Caco-2 (cell line): Measurements from ENCODE around the gene FER. TPM values are rescaled to one million over a fixed set of nuclear protein-coding genes. Genes with fewer than 3 reads are reported as not detected.

Experiments
- BruUV-seq: library from RNA; stranded (reverse); fragments of 400-500 nt; replicated peaks from 2 replicates; lab custom pipeline; 2021; lab: Mats Ljungman, UMichigan
- CTCF ChIA-PET: fragments of 300-600 bp; sonication (Branson Sonifier 250); formaldehyde crosslinking; loops from one replicate; lab custom pipeline; 2022; ENCODE audit warnings: antibody characterized with exemption; lab: Charles Lee
- POLR2A ChIA-PET: fragments of 300-600 bp; sonication (Branson Sonifier 250); formaldehyde crosslinking; loops from one replicate; lab custom pipeline; 2022; ENCODE audit warnings: antibody characterized with exemption; lab: Charles Lee
- DNase-seq, 2 experiments: peaks; one replicate each; pipeline versions ENCODE4 v3.0.0 to v3.0.0-alpha.2; 2020 to 2022
- H3K27me3 ChIP-seq: replicated peaks from 2 replicates; pipeline ENCODE4 v1.6.0; 2011; ENCODE audit warnings: low read length; ENCODE audit not compliant: control insufficient read depth, insufficient read depth
- H3K36me3 ChIP-seq: 2 replicates; pipeline ENCODE4 v1.5.1; 2011; ENCODE audit warnings: low read length; ENCODE audit not compliant: control insufficient read depth, insufficient read depth
- H3K4me1 ChIP-seq: fragments of 250-450 bp; sonication (Bioruptor Pico); 2 replicates; pipeline ENCODE4 v1.5.1; 2020; ENCODE audit warnings: mild to moderate bottlenecking
- H3K4me3 ChIP-seq: 2 replicates; pipeline ENCODE4 v1.5.1; 2011; ENCODE audit warnings: low read depth, mild to moderate bottlenecking, control low read depth, low read length
- H3K9me3 ChIP-seq: fragments of 250-450 bp; sonication (Bioruptor Pico); 2 replicates; pipeline ENCODE4 v1.5.1; 2020; ENCODE audit warnings: mild to moderate bottlenecking, moderate library complexity
- H3K27ac Mint-ChIP-seq: one replicate; pipeline ENCODE4 v1.8.0; 2022; ENCODE audit warnings: mixed read lengths; ENCODE audit not compliant: unreplicated experiment
- H3K27me3 Mint-ChIP-seq: one replicate; pipeline ENCODE4 v1.8.0; 2022; ENCODE audit warnings: mixed read lengths; ENCODE audit not compliant: insufficient read depth, unreplicated experiment
- H3K36me3 Mint-ChIP-seq: one replicate; pipeline ENCODE4 v1.8.0; 2022; ENCODE audit warnings: mild to moderate bottlenecking, mixed read lengths; ENCODE audit not compliant: insufficient read depth, unreplicated experiment
- H3K4me1 Mint-ChIP-seq: one replicate; pipeline ENCODE4 v1.8.0; 2022; ENCODE audit warnings: low read depth, mixed read lengths; ENCODE audit not compliant: unreplicated experiment
- H3K4me3 Mint-ChIP-seq: one replicate; pipeline ENCODE4 v1.8.0; 2022; ENCODE audit warnings: mild to moderate bottlenecking, moderate library complexity, mixed read lengths; ENCODE audit not compliant: unreplicated experiment
- H3K9me3 Mint-ChIP-seq: one replicate; pipeline ENCODE4 v1.8.0; 2022; ENCODE audit warnings: mixed read lengths; ENCODE audit not compliant: unreplicated experiment
- CTCF ChIP-seq, 2 experiments: fragments of 200-600 bp in 1 of 2; IDR thresholded peaks; 1 replicate in 1 of 2; 2 replicates in 1 of 2; pipeline versions ENCODE4 v1.5.1 to v1.8.0; 2011 to 2022; ENCODE audit warnings: antibody characterized with exemption in 1 of 2, control low read depth in 1 of 2, inconsistent platforms in 1 of 2, low read depth in 1 of 2, low read length in 1 of 2, mild to moderate bottlenecking in 1 of 2, moderate library complexity in 1 of 2; ENCODE audit not compliant: insufficient read depth in 1 of 2, severe bottlenecking in 1 of 2, unreplicated experiment in 1 of 2
- intact Hi-C: fragments of 100-400 bp; cut with micrococcal nuclease; formaldehyde crosslinking; loops from one replicate; pipeline ENCODE4 v1.10.0; 2022; ENCODE audit not compliant: unreplicated experiment
- total RNA-seq: library from RNA; stranded (reverse); gene quantifications from 2 replicates; pipeline ENCODE4 v1.2.3, GENCODE V29; 2022

Gene FER
- total RNA-seq, 1 experiment from 2014 or later = 43.1 TPM

- no peak for TF ChIP-seq CTCF (IDR thresholded peaks at IDR 0.05; ENCODE audit: insufficient read depth in 1 of 2, low read depth in 1 of 2, low read length in 1 of 2, severe bottlenecking in 1 of 2, unreplicated experiment in 1 of 2)
- DNase-seq = no peak
- Mint-ChIP-seq H3K27ac (no peak overlapping the region), H3K36me3 (peaks cover 19% of the 10 kb centered on the region), H3K4me3 (no peak overlapping the region), H3K9me3 (no peaks in the 10 kb centered on the region), H3K4me1 (no peaks in the 10 kb centered on the region), H3K27me3 (no peaks in the 10 kb centered on the region)
- no TSS peak for BruUV-seq
- no peaks in the 10 kb centered on the region; the same call in 1 of the 2 replicates for H3K4me1 ChIP-seq
- H3K27me3 ChIP-seq = no peaks in the 10 kb centered on the region
- CTCF ChIA-PET = no interaction called here
- intact Hi-C loops = no loop called here
- POLR2A ChIA-PET = no interaction called here
- no peak overlapping the region for H3K4me3 ChIP-seq
- H3K9me3 ChIP-seq = no peaks in the 10 kb centered on the region
- H3K36me3 ChIP-seq = no peaks in the 10 kb centered on the region
These were observed 445.0 kb downstream of the FER start for GRCh38 chr5:109192555-109193281.

DNA sequence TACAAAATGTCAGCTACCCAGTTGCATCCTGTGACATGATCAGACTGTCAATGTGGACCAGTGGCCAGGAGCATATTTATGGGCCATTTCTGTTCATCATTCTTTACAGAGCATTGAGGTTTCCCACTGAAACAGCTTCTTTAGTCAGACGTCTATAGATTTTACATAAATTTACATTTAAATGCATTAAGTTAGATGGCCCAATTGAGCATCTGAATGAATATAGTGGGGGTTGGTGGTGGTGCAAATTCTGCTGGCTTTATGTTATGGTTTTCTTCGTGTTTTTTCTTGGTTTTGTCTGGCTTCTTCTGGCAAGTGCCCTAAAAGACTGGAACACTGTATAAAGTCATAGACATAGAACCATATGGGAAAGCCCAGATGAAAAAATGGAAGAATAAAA, 448.0 kb downstream of the FER start:
- no peak overlapping the region for H3K4me3 ChIP-seq
- H3K4me1 ChIP-seq = no peaks in the 10 kb centered on the region; the same call in 1 of the 2 replicates
- no peaks in the 10 kb centered on the region for H3K9me3 ChIP-seq
- Mint-ChIP-seq H3K4me3 (no peak overlapping the region), H3K9me3 (no peaks in the 10 kb centered on the region), H3K27ac (no peak overlapping the region), H3K4me1 (no peaks in the 10 kb centered on the region), H3K27me3 (no peaks in the 10 kb centered on the region), H3K36me3 (peaks cover 19% of the 10 kb centered on the region)
- no peaks in the 10 kb centered on the region for H3K36me3 ChIP-seq
- ChIA-PET POLR2A (no interaction called here), CTCF (no interaction called here)
- no peaks in the 10 kb centered on the region for H3K27me3 ChIP-seq
- no peak for DNase-seq
- TF ChIP-seq CTCF (IDR thresholded peaks at IDR 0.05; ENCODE audit: insufficient read depth in 1 of 2, low read depth in 1 of 2, low read length in 1 of 2, severe bottlenecking in 1 of 2, unreplicated experiment in 1 of 2) = no peak
- intact Hi-C loops = no loop called here
- BruUV-seq = no TSS peak

DNA sequence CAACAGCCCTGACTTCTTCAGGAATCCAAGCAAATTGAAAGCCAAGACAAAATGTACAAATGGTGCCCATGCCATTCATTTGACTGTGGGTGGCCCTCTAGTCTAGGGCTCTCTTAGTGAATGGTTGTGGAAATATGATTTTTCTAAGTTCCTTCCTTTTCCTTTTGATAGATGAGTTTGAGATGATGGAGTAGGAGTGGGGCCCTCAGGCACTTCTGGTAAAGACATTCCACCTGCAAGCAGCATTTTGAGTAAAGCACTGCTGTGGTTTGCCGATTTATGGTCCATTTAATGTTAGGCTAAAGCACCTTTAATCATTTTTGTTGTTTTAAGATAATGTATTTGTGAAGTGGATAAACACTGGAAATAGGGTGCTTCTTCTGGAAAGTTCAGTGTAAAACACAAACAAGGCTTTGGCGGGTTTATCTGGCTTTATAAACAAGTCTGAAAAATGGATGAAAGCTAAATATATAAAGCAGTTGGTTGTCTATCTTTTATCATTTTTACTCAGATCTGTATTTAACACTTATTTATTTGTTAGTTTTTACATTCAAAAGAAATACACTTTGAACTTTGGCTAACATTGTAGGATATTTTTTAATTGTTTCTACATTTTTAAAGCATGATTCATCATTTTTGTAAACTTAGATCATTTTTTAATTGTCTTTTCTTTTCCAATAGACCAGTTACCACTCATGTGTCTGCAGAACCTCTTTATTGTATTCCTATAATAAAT, 448.6 kb downstream of the FER start:
- no peaks in the 10 kb centered on the region for H3K4me1 Mint-ChIP-seq
- no peaks in the 10 kb centered on the region for H3K9me3 Mint-ChIP-seq
- H3K27me3 Mint-ChIP-seq = no peaks in the 10 kb centered on the region
- BruUV-seq = no TSS peak
- H3K36me3 ChIP-seq = no peaks in the 10 kb centered on the region
- H3K9me3 ChIP-seq = no peaks in the 10 kb centered on the region
- H3K27ac Mint-ChIP-seq = no peak overlapping the region
- DNase-seq = no peak
- intact Hi-C loops = no loop called here
- H3K4me1 ChIP-seq = no peaks in the 10 kb centered on the region; the same call in 1 of the 2 replicates
- no peak overlapping the region for H3K4me3 ChIP-seq
- POLR2A ChIA-PET = no interaction called here
- H3K4me3 Mint-ChIP-seq = no peak overlapping the region
- no peaks in the 10 kb centered on the region for H3K27me3 ChIP-seq
- peaks cover 19% of the 10 kb centered on the region for H3K36me3 Mint-ChIP-seq
- CTCF ChIA-PET = no interaction called here
- TF ChIP-seq CTCF (IDR thresholded peaks at IDR 0.05; ENCODE audit: insufficient read depth in 1 of 2, low read depth in 1 of 2, low read length in 1 of 2, severe bottlenecking in 1 of 2, unreplicated experiment in 1 of 2) = no peak
